Measurements from ENCODE around the gene KLHL28. TPM values are rescaled to one million over a fixed set of nuclear protein-coding genes. Genes with fewer than 3 reads are reported as not detected.

Gene KLHL28
- total and polyA plus RNA-seq, 10 of the 15 experiments (the other 5 are each of a cell fraction or from before 2014, with no cell fraction given), result 2.7 to 9.8 (median 6.2) TPM

GRCh38 chr14:44955528-44955927 lies 6.2 kb downstream of the KLHL28 start:
- no peaks in the 10 kb centered on the region; the same call in 2 of the 3 replicates for H3K9me3 ChIP-seq (replicated peaks; ENCODE audit: control insufficient read depth, insufficient read depth, low read length)
- TF ChIP-seq EZH2 (IDR thresholded peaks at IDR 0.05; ENCODE audit: borderline replicate concordance, control insufficient read depth, low read depth, low read length), result no peak
- TF ChIP-seq SMC3 (IDR thresholded peaks at IDR 0.05; ENCODE audit: borderline replicate concordance, low read length), result no peak
- no peak for TF ChIP-seq PBX3 (IDR thresholded peaks at IDR 0.05; ENCODE audit: insufficient replicate concordance, low read depth, low read length)
- TF ChIP-seq ETV6 (conservative IDR thresholded peaks at IDR 0.05 in 1 of 2, IDR thresholded peaks at IDR 0.05 in 1 of 2; ENCODE audit: borderline replicate concordance in 1 of 2, low read depth in 1 of 2), result no peak
- TF ChIP-seq SMAD1 (IDR thresholded peaks at IDR 0.05; ENCODE audit: low read depth, partially characterized antibody), result no peak
- no peak for TF ChIP-seq ZSCAN29 (IDR thresholded peaks at IDR 0.05)
- TF ChIP-seq ATF2 (IDR thresholded peaks at IDR 0.05; ENCODE audit: low read length), result no peak
- TF ChIP-seq CHD4 (IDR thresholded peaks at IDR 0.05), result no peak
- ChIA-PET POLR2A (no interaction called here), RAD21 (ENCODE audit: unreplicated experiment) (no interaction called here), SMC1A (ENCODE audit: uncharacterized antibody, unreplicated experiment) (interaction anchor here (1.2 kb wide), 1 partner anchor 23 kb away, joined by 3 read pairs; no protein-coding TSS in a partner anchor), CTCF (interaction anchor here (0.5 to 1.9 kb wide), 3 partner anchors 12 to 108 kb away, joined by 3 to 4 read pairs (median 3); no protein-coding TSS in a partner anchor)
- no peaks in the 10 kb centered on the region for H3K4me1 ChIP-seq (ENCODE audit: control insufficient read depth, insufficient read depth, low read length)
- no peak overlapping the region for H3K4me2 ChIP-seq (ENCODE audit: control insufficient read depth, insufficient read depth)
- in situ Hi-C loops (cut with MboI) (no loop called here), intact Hi-C loops (cut with micrococcal nuclease; ENCODE audit: unreplicated experiment) (no loop called here)
- H3K79me2 ChIP-seq (ENCODE audit: control insufficient read depth, insufficient read depth, low read length), result peaks cover 63% of the 10 kb centered on the region
- no peaks in the 10 kb centered on the region for H3K27me3 ChIP-seq (replicated peaks in 1 of 2; ENCODE audit: control insufficient read depth in 2 of 2, insufficient read depth in 2 of 2, low read length in 1 of 2)
- H3K27ac ChIP-seq (ENCODE audit: control insufficient read depth, insufficient read depth), result no peak overlapping the region
- ATAC-seq, result no peak
- no peak overlapping the region for H3K9ac ChIP-seq (ENCODE audit: control insufficient read depth, insufficient read depth, low read length)
- peaks cover 0 to 2% of the 10 kb centered on the region in 2 experiments; a peak in 1 of 4 replicates for H3K36me3 ChIP-seq (ENCODE audit: control insufficient read depth in 2 of 2, insufficient read depth in 2 of 2, low read length in 1 of 2)
- no peak for FAIRE-seq
- H2AFZ ChIP-seq (ENCODE audit: control insufficient read depth, low read depth, low read length), result no peak overlapping the region
- no peaks in the 10 kb centered on the region for H4K20me1 ChIP-seq (ENCODE audit: control insufficient read depth, insufficient read depth)
- H3K4me3 ChIP-seq, result no peak overlapping the region
- BruUV-seq (replicated peaks), result no TSS peak
- no peak for DNase-seq (ENCODE audit: low read depth, low spot score)
- 84% methylated on average over 3 of the region's 3 CpGs for WGBS (ENCODE audit: insufficient coverage, insufficient replicate concordance, low lambda C conversion rate, missing lambda C conversion rate)

Measured in GM12878 (cell line).